SU-DHL-6 (cell line): ENCODE measurements around the gene GABBR2.

Source experiments
- H2AFZ ChIP-seq: fragments of 200-600 bp; sonication (generic); 2 replicates; pipeline ENCODE4 v1.6.1; 2014; ENCODE audit warnings: low read depth, mild to moderate bottlenecking, moderate library complexity, mixed read lengths, antibody characterized with exemption, low read length; ENCODE audit not compliant: severe bottlenecking
- H3F3A ChIP-seq: fragments of 200-600 bp; shearing (Covaris generic); 2 replicates; pipeline ENCODE4 v1.6.0; 2016; ENCODE audit warnings: antibody characterized with exemption, mild to moderate bottlenecking; ENCODE audit not compliant: insufficient read depth
- H3K27ac ChIP-seq: fragments of 200-600 bp; sonication (generic); 2 replicates; pipeline ENCODE4 v1.5.1; 2016; ENCODE audit warnings: low read depth, mild to moderate bottlenecking, low read length, moderate library complexity, mixed read lengths
- H3K27me3 ChIP-seq: fragments of 200-600 bp; sonication (generic), shearing (Covaris generic); 2 replicates; pipeline ENCODE4 v1.6.0; 2014; ENCODE audit warnings: mild to moderate bottlenecking, low read length
- H3K36me3 ChIP-seq: fragments of 200-600 bp; sonication (generic); 2 replicates; pipeline ENCODE4 v1.6.1; 2014; ENCODE audit warnings: mild to moderate bottlenecking, low read length, mixed read lengths
- H3K4me2 ChIP-seq: fragments of 300-600, 200-600 bp; shearing (Covaris generic), sonication (generic); 2 replicates; pipeline ENCODE4 v1.6.0; 2014; ENCODE audit warnings: low read length, low read depth, mild to moderate bottlenecking; ENCODE audit not compliant: poor library complexity, severe bottlenecking
- H3K4me3 ChIP-seq: fragments of 200-600 bp; sonication (generic); 2 replicates; pipeline ENCODE4 v1.5.1; 2014; ENCODE audit warnings: antibody characterized with exemption, low read length, mild to moderate bottlenecking, mixed read lengths; ENCODE audit not compliant: insufficient read depth, poor library complexity, severe bottlenecking
- H3K79me2 ChIP-seq: fragments of 200-600 bp; sonication (generic); 2 replicates; pipeline ENCODE4 v1.6.1; 2014; ENCODE audit warnings: mild to moderate bottlenecking, low read length, moderate library complexity; ENCODE audit not compliant: insufficient read depth
- H3K9ac ChIP-seq: fragments of 200-600 bp; sonication (generic); 2 replicates; pipeline ENCODE4 v1.7.0; 2014; ENCODE audit warnings: mild to moderate bottlenecking, low read length
- H3K9me2 ChIP-seq: fragments of 200-600 bp; sonication (generic); replicated peaks from 2 replicates; pipeline ENCODE4 v1.6.1; 2014; ENCODE audit warnings: low read length; ENCODE audit not compliant: insufficient read depth
- H3K9me3 ChIP-seq: fragments of 200-600 bp; sonication (generic); 2 replicates; pipeline ENCODE4 v1.6.1; 2014; ENCODE audit warnings: low read length, mixed read lengths; ENCODE audit not compliant: insufficient read depth
- H4K20me1 ChIP-seq: fragments of 200-600 bp; sonication (generic); 2 replicates; pipeline ENCODE4 v1.6.1; 2014; ENCODE audit warnings: low read depth, mild to moderate bottlenecking, antibody characterized with exemption, low read length, moderate library complexity, mixed read lengths
- CTCF ChIP-seq: fragments of 200-600 bp; sonication (generic); IDR thresholded peaks from one replicate; pipeline ENCODE4 v1.5.1; 2017; ENCODE audit warnings: antibody characterized with exemption, mild to moderate bottlenecking, low read length, moderate library complexity; ENCODE audit not compliant: insufficient read depth, poor library complexity, severe bottlenecking
- EZH2phosphoT487 ChIP-seq: fragments of 200-600 bp; sonication (generic), shearing (Covaris generic); conservative IDR thresholded peaks from 2 replicates; pipeline ENCODE4 v1.6.1; 2018; ENCODE audit warnings: mild to moderate bottlenecking, antibody characterized with exemption, low read length, moderate library complexity, mixed read lengths

The GABBR2 gene

GRCh38 chr9:98369066-98369425 lies 339.7 kb downstream of the GABBR2 start:
- no peak overlapping the region for H2AFZ ChIP-seq
- no peaks in the 10 kb centered on the region for H3K9me2 ChIP-seq
- no peaks in the 10 kb centered on the region for H4K20me1 ChIP-seq
- peaks cover 11% of the 10 kb centered on the region; the same call in 1 of the 2 replicates for H3K9me3 ChIP-seq
- no peaks in the 10 kb centered on the region for H3F3A ChIP-seq
- H3K9ac ChIP-seq, result no peak overlapping the region
- no peaks in the 10 kb centered on the region for H3K27me3 ChIP-seq
- no peak overlapping the region for H3K4me3 ChIP-seq
- H3K79me2 ChIP-seq, result no peaks in the 10 kb centered on the region
- no peak overlapping the region for H3K27ac ChIP-seq
- TF ChIP-seq CTCF (no peak), EZH2phosphoT487 (no peak)
- H3K36me3 ChIP-seq, result no peaks in the 10 kb centered on the region
- no peak overlapping the region for H3K4me2 ChIP-seq

- Histone ChIP-seq H3K9me2 (no peaks in the 10 kb centered on the region), H4K20me1 (no peaks in the 10 kb centered on the region), H3K27me3 (no peaks in the 10 kb centered on the region), H3K9ac (no peak overlapping the region), H3K4me2 (no peak overlapping the region), H3K9me3 (peaks cover 11% of the 10 kb centered on the region; the same call in 1 of the 2 replicates), H3K4me3 (no peak overlapping the region), H3F3A (no peaks in the 10 kb centered on the region), H3K27ac (no peak overlapping the region), H3K36me3 (no peaks in the 10 kb centered on the region), H2AFZ (no peak overlapping the region), H3K79me2 (no peaks in the 10 kb centered on the region)
- TF ChIP-seq CTCF, result no peak
- TF ChIP-seq EZH2phosphoT487, result no peak
Measured at GRCh38 chr9:98368366-98369065, 340.2 kb downstream of the GABBR2 start.

GRCh38 chr9:98367923-98368322 lies 340.8 kb downstream of the GABBR2 start:
- H3K79me2 ChIP-seq, result no peaks in the 10 kb centered on the region
- no peak overlapping the region for H3K9ac ChIP-seq
- peaks cover 11% of the 10 kb centered on the region; the same call in 1 of the 2 replicates for H3K9me3 ChIP-seq
- H3K36me3 ChIP-seq, result no peaks in the 10 kb centered on the region
- no peaks in the 10 kb centered on the region for H3K9me2 ChIP-seq
- no peak overlapping the region for H3K4me3 ChIP-seq
- H3K27me3 ChIP-seq, result no peaks in the 10 kb centered on the region
- H2AFZ ChIP-seq, result no peak overlapping the region
- no peaks in the 10 kb centered on the region for H3F3A ChIP-seq
- TF ChIP-seq EZH2phosphoT487 (no peak), CTCF (no peak)
- H4K20me1 ChIP-seq, result no peaks in the 10 kb centered on the region
- no peak overlapping the region for H3K27ac ChIP-seq
- H3K4me2 ChIP-seq, result no peak overlapping the region
